HepG2 (cell line): ENCODE measurements around the gene PIK3CD. TPM values are rescaled to one million over a fixed set of nuclear protein-coding genes. Genes with fewer than 3 reads are reported as not detected.

Experiments
- ATAC-seq: fragments of 200-7000 bp; cut with Tn5 transposase; 3 replicates; pipeline ENCODE4 v1.9.1; 2020; ENCODE audit warnings: mild to moderate bottlenecking, moderate library complexity
- BruUV-seq: library from RNA; stranded (reverse); fragments of 400-500 nt; replicated peaks from 2 replicates; lab custom pipeline; 2021; lab: Mats Ljungman, UMichigan
- CTCF ChIA-PET: fragments of 300-600 bp; formaldehyde crosslinking; extraction: SDS; loops from one replicate; lab custom pipeline; 2021; ENCODE audit warnings: low total read pairs, inconsistent platforms, low intra/inter-chr PET ratio; lab: Yijun Ruan, JAX
- POLR2A ChIA-PET: fragments of 350-600 bp; sonication (Branson Sonifier 250); formaldehyde crosslinking; loops from one replicate; lab custom pipeline; 2020; ENCODE audit warnings: antibody characterized with exemption, inconsistent platforms; lab: Yijun Ruan, JAX
- DNase-seq: peaks from one replicate; pipeline ENCODE4 v3.0.0-alpha.2; 2015; ENCODE audit warnings: low spot score
- FAIRE-seq: peaks from 3 replicates; lab custom pipeline; 2011; peaks lifted over from hg19 to GRCh38; lab: Jason Lieb, UNC
- H2AFZ ChIP-seq: one replicate; pipeline ENCODE4 v1.6.1; 2011; ENCODE audit warnings: low read length, inconsistent platforms
- H3K27ac ChIP-seq: fragments of 300-600 bp; 3 replicates; pipeline ENCODE4 v1.8.0; 2011; ENCODE audit warnings: mixed run types, mild to moderate bottlenecking, mixed read lengths, low read length, inconsistent platforms; ENCODE audit not compliant: insufficient read depth; ENCODE audit errors: extremely low read length
- H3K27me3 ChIP-seq, 2 experiments: fragments of 200-600 bp in 1 of 2; 2 replicates in 1 of 2; 3 replicates in 1 of 2; pipeline versions ENCODE4 v1.6.0 to v1.8.0; 2011; ENCODE audit warnings: low read length in 2 of 2, mild to moderate bottlenecking in 2 of 2, moderate library complexity in 2 of 2, inconsistent platforms in 1 of 2; ENCODE audit not compliant: insufficient read depth in 2 of 2, control insufficient read depth in 1 of 2
- H3K36me3 ChIP-seq, 2 experiments: fragments of 200-600 bp in 1 of 2; replicated peaks in 1 of 2; 2 replicates in 1 of 2; 3 replicates in 1 of 2; pipeline versions ENCODE4 v1.5.1 to v1.8.0; 2011; ENCODE audit warnings: low read length in 2 of 2, inconsistent platforms in 1 of 2; ENCODE audit not compliant: insufficient read depth in 2 of 2, control insufficient read depth in 1 of 2
- H3K4me1 ChIP-seq: 2 replicates; pipeline ENCODE4 v1.5.1; 2012; ENCODE audit warnings: low read length, inconsistent platforms; ENCODE audit not compliant: insufficient read depth
- H3K4me2 ChIP-seq: 2 replicates; pipeline ENCODE4 v1.6.0; 2011; ENCODE audit warnings: low read depth, low read length, inconsistent platforms
- H3K4me3 ChIP-seq, 3 experiments: fragments of 200-600 bp in 1 of 3; sonication (generic), shearing (Covaris generic) in 1 of 3; replicated peaks in 1 of 3; 2 replicates each; pipeline ENCODE4 v1.5.1; 2011 to 2016; ENCODE audit warnings: low read length in 3 of 3, inconsistent platforms in 2 of 3, low read depth in 2 of 3, mild to moderate bottlenecking in 2 of 3, control low read depth in 1 of 3, mixed read lengths in 1 of 3; ENCODE audit not compliant: insufficient read depth in 1 of 3
- H3K79me2 ChIP-seq: one replicate; pipeline ENCODE4 v1.6.1; 2011; ENCODE audit warnings: low read length, inconsistent platforms; ENCODE audit not compliant: insufficient read depth
- H3K9ac ChIP-seq: 2 replicates; pipeline ENCODE4 v1.6.0; 2011; ENCODE audit warnings: mild to moderate bottlenecking, low read depth, low read length, inconsistent platforms; ENCODE audit not compliant: insufficient read depth
- H3K9me3 ChIP-seq: 2 replicates; pipeline ENCODE4 v1.5.1; 2012; ENCODE audit warnings: mild to moderate bottlenecking, low read length
- H4K20me1 ChIP-seq: 2 replicates; pipeline ENCODE4 v1.6.0; 2011; ENCODE audit warnings: inconsistent platforms, mild to moderate bottlenecking, low read length, moderate library complexity; ENCODE audit not compliant: insufficient read depth
- AFF4 ChIP-seq: sonication (generic); formaldehyde crosslinking; IDR thresholded peaks from 2 replicates; pipeline ENCODE4 v1.4.0; 2020; ENCODE audit warnings: missing genetic modification reagents
- EZH2 ChIP-seq: conservative IDR thresholded peaks from 2 replicates; pipeline ENCODE4 v1.6.1; 2012; ENCODE audit warnings: mild to moderate bottlenecking, low read depth, low read length, moderate library complexity
- KDM1A ChIP-seq: IDR thresholded peaks from 2 replicates; pipeline ENCODE4 v1.6.1; 2016; ENCODE audit warnings: missing compliant biosample characterization
- PLSCR1 ChIP-seq: sonication (generic); formaldehyde crosslinking; IDR thresholded peaks from 2 replicates; pipeline ENCODE4 v1.5.0; 2020; ENCODE audit warnings: missing genetic modification reagents, mild to moderate bottlenecking, borderline replicate concordance
- UBTF ChIP-seq: sonication (generic); formaldehyde crosslinking; IDR thresholded peaks from 2 replicates; pipeline ENCODE4 v1.4.0; 2020; ENCODE audit warnings: mild to moderate bottlenecking, missing genetic modification reagents
- ZNF160 ChIP-seq: sonication (generic); formaldehyde crosslinking; IDR thresholded peaks from 2 replicates; pipeline ENCODE4 v1.8.0; 2022; ENCODE audit warnings: mild to moderate bottlenecking, inconsistent platforms, missing genetic modification reagents
- ZNF564 ChIP-seq: sonication (generic); formaldehyde crosslinking; IDR thresholded peaks from 2 replicates; pipeline ENCODE4 v1.8.1; 2023; ENCODE audit warnings: mild to moderate bottlenecking, missing genetic modification reagents
- WGBS: methylation state at CpG from one replicate; pipeline ENCODE4 v1.1.6; 2017; ENCODE audit warnings: low lambda C conversion rate; 5-methylcytosine and 5-hydroxymethylcytosine counted together
- in situ Hi-C: cut with HindIII; loops from 2 replicates; pipeline ENCODE4 v1.10.0; 2017; ENCODE audit warnings: low pct_unique_long_range_greater_than_20kb; ENCODE audit not compliant: extremely low pct_ligation_motif_present
- intact Hi-C: fragments of 100-400 bp; cut with micrococcal nuclease; formaldehyde crosslinking; loops from one replicate; pipeline ENCODE4 v1.10.0; 2022; ENCODE audit not compliant: unreplicated experiment
- polyA plus RNA-seq, 8 experiments: library from polyadenylated mRNA; depleted of rRNA in 3 of 8; stranded (reverse) in 7 of 8; unstranded in 1 of 8; fragments of >200 nt; fragmentation: Illumina TruSeq in 4 of 8; extraction: Trizol in 4 of 8; gene quantifications; 2 replicates each; pipeline versions ENCODE4 v1.2.1 to v1.2.3, GENCODE V29; 2011 to 2016; ENCODE audit warnings: low read depth in 4 of 8, missing spikeins in 1 of 8, mixed read lengths in 1 of 8; ENCODE audit not compliant: insufficient read depth in 1 of 8
- total RNA-seq, 5 experiments: library from RNA; depleted of rRNA; stranded (reverse); fragments of >200 nt; fragmentation: Illumina TruSeq; extraction: Trizol; gene quantifications; 2 replicates each; pipeline ENCODE4 v1.2.3, GENCODE V29; 2016; ENCODE audit warnings: low read depth in 1 of 5
- TF ChIP-seq, protein P1 (sequence below): sonication (generic); formaldehyde crosslinking; IDR thresholded peaks from 2 replicates; pipeline ENCODE4 v1.8.1; 2023; ENCODE audit warnings: mild to moderate bottlenecking, inconsistent platforms, moderate library complexity, missing genetic modification reagents, borderline replicate concordance
- TF ChIP-seq, protein P2 (sequence below): IDR thresholded peaks from 2 replicates; pipeline ENCODE4 v1.6.1; 2016; ENCODE audit warnings: low read depth, control low read depth

Gene PIK3CD
- total and polyA plus RNA-seq, 2 of the 13 experiments (the other 11 are each of a cell fraction or from before 2014, with no cell fraction given), result 7.1 to 10.0 TPM

- TF ChIP-seq ZNF564 (CRISPR knock-in tag) (no peak), KDM1A (CRISPR knock-in tag) (no peak), AFF4 (CRISPR knock-in tag) (no peak), ZNF160 (CRISPR knock-in tag) (no peak)
- TF ChIP-seq, protein P1, sequence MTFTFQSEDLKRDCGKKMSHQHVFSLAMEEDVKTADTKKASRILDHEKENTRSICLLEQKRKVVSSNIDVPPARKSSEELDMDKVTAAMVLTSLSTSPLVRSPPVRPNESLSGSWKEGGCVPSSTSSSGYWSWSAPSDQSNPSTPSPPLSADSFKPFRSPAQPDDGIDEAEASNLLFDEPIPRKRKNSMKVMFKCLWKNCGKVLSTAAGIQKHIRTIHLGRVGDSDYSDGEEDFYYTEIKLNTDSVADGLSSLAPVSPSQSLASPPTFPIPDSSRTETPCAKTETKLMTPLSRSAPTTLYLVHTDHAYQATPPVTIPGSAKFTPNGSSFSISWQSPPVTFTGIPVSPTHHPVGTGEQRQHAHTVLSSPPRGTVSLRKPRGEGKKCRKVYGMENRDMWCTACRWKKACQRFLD (CRISPR knock-in tag), result no peak
Observed at GRCh38 chr1:9689971-9690381, 38.4 kb downstream of the PIK3CD start (continued).

DNA sequence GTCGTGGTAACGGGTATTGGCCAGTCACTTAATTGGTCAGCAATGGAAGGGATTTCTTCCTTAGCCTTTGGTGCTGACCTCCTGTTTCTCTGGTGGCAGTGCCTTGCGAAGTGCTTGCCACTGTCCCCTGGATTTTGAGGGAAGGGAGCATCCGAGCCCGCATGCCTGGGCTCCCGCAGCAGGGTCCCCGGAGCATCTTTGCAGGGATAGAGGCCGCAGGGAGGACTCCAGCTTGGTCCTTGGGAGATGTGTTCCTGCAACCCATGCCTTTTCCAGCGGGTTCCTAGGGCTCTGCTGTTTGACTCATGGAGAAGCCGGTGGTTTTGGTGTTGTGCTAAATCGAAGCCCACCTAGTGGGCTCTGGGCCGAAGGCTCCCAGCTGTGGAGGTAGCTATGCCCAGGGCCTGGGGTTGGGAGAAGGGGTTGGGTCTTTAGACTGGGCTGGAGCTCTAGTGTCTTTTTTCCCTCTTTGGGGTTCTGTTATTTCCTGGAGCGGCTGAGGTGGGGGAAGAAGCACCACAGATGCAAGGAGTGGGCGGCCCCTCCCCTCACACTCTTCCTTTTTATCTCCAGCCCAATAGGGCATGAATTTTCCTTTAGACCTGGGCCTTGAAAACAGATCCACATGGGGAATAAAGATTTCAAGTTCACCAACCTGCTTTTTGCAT, 39.0 kb downstream of the PIK3CD start:
- Histone ChIP-seq H3K9ac (peak overlapping the region; percentile 52; the same call in 1 of the 2 replicates), H3K4me3 (peak overlapping the region in 2 of 3 experiments; percentile 32 to 72; a peak in 3 of 6 replicates), H4K20me1 (no peaks in the 10 kb centered on the region), H3K79me2 (no peaks in the 10 kb centered on the region), H3K4me2 (peak overlapping the region; percentile 76), H3K27ac (no peak overlapping the region), H3K4me1 (peaks cover 39% of the 10 kb centered on the region), H2AFZ (no peak overlapping the region), H3K9me3 (no peaks in the 10 kb centered on the region), H3K27me3 (peaks cover 0 to 18% of the 10 kb centered on the region in 2 experiments; a peak in 1 of 5 replicates), H3K36me3 (no peaks in the 10 kb centered on the region)
- FAIRE-seq (no peak), DNase-seq (no peak), ATAC-seq (no peak)
- CTCF ChIA-PET, result interaction anchor here (1.9 kb wide), 1 partner anchor 64 kb away, joined by 5 read pairs; no protein-coding TSS in a partner anchor
- TF ChIP-seq PLSCR1 (no peak), EZH2 (no peak), UBTF (CRISPR knock-in tag) (0 out of 2 replicates have a peak, but pooled peaks have one; percentile 9)
- TF ChIP-seq, protein P2, sequence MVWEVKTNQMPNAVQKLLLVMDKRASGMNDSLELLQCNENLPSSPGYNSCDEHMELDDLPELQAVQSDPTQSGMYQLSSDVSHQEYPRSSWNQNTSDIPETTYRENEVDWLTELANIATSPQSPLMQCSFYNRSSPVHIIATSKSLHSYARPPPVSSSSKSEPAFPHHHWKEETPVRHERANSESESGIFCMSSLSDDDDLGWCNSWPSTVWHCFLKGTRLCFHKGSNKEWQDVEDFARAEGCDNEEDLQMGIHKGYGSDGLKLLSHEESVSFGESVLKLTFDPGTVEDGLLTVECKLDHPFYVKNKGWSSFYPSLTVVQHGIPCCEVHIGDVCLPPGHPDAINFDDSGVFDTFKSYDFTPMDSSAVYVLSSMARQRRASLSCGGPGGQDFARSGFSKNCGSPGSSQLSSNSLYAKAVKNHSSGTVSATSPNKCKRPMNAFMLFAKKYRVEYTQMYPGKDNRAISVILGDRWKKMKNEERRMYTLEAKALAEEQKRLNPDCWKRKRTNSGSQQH, result no peak
- no TSS peak for BruUV-seq
- intact Hi-C loops (no loop called here), in situ Hi-C loops (no loop called here)
- 67% methylated on average over 11 of the region's 14 CpGs for WGBS
- POLR2A ChIA-PET, result interaction anchor here (4.1 kb wide), 1 partner anchor 26 kb away, joined by 35 read pairs; no protein-coding TSS in a partner anchor
